NCI-H1048 (cell line): Measurements from ENCODE around the gene EYS.
"Not testable (repeated sequence)": the region's sequence is repeated elsewhere in the genome, so short reads cannot be mapped to it uniquely, and the experiment has no call there.

Experiments used
- DNase-seq: peaks from one replicate; lab custom pipeline; 2025; lab: John Stamatoyannopoulos, UW

Gene EYS

DNA sequence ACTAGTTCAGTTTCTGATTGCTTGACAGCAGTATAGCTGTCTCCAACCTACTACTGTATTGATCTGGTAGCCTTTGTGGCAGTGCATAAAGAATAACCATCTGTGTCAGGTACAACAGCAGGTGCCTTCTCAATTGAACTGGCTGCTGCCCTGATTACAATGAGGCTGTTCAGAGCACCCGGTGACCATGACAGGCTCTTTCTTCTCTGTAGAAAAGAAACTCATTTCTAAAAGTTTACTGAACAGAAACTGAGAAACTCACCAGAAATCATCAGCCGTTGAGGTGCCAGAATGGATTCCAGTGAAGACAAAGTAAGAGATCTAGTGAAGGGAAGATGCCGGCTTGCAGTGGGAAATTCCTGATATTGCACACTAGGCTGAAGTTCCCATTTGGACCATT, 1117.1 kb downstream of the EYS start:
- no peak for DNase-seq

DNA sequence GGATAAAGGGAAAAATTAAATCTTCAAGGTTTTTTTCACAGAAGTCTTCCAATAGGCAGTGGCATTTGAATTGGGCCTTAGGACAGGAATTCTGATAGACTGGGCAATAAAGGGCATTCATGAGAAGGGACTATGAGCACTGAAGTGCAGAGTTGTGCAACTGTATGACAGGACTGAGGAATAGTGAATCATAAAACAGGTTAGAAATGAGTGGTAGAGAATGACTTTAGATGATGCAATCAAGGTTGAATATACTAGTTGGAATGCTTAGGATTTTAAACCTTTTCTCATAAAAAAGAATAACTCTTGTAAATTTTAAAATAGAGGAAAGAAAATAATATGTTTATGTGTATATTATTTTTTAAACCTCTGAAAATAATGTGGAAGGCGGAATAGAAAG, 1126.7 kb downstream of the EYS start:
- DNase-seq: no peak

DNA sequence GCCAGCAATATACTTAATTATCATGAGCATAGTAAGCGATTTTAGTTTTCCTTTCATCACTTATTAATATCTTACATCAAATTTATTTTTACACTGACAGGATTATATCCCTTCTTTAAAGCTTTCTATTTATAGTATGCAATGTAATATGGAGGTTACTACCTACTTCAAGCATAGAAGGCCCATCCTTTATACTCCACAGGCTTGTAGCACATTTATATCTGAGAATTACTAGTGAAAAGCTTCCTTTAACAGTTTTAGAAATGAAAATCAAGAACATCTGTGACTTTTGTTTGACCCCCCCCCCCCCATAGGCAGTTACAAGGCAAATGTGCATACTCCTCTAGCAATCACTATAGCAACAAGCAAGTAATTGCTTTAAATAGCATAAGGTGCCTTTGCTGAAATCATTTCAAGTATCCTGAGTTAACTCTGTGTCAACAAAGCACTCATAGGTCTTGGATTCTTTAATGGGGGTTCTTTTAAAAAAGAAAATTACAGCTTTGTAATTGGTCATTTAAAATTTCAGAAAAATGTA, 1153.7 kb downstream of the EYS start:
- DNase-seq: no peak

DNA sequence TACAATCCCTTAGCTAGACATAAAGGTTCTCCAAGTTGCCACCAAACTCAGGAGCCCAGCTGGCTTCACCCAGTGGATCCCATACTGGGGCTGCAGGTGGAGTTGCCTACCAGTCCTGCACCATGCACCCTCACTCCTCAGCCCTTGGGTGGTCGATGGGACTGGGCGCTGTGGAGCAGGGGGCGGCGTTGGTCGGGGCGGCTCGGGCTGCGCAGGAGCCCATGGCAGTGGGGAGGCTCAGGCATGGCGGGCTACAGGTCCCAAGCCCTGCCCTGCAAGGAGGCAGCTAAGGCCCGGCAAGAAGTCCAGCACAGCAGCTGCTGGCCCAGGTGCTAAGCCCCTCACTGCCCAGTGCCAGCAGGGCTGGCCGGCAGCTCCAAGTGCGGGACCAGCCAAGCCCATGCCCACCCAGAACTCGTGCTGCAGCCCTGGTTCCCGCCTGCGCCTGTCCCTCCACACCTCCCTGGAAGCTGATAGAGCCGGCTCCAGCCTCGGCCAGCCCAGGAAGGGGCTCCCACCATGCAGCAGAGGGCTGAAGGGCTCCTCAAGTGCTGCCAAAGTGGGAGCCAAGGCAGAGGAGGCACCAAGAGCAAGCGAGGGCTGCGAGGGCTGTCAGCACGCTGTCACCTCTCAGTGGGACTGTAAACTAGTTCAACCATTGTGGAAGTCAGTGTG, 1159.3 kb downstream of the EYS start:
- no peak for DNase-seq

- no peak for DNase-seq
Observed at GRCh38 chr6:64539917-64540316, 1167.1 kb downstream of the EYS start.

DNA sequence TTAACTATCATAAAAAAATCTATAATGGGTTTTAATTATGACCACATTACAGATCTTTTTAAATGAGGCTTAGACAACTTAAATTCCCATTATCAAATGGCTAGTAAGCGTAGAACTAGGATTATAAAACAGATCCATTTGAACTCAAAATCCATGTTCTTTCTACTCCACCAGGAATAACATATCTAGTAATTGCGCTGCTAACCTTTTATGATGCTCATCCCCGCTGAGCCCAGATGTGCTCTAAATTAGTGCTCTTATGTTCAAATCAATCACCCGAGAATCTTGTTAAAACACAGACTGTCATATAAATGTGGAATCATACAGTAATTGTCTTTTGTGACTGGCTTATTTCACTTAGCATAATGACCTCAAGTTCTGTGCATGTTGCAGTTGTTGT, 1168.3 kb downstream of the EYS start:
- DNase-seq: no peak

- no peak for DNase-seq
Observed at GRCh38 chr6:64527899-64528298, 1179.1 kb downstream of the EYS start.

GRCh38 chr6:64522859-64523258, 1184.2 kb downstream of the EYS start:
- no peak for DNase-seq

GRCh38 chr6:64520050-64520449, 1187.0 kb downstream of the EYS start:
- DNase-seq: no peak

DNA sequence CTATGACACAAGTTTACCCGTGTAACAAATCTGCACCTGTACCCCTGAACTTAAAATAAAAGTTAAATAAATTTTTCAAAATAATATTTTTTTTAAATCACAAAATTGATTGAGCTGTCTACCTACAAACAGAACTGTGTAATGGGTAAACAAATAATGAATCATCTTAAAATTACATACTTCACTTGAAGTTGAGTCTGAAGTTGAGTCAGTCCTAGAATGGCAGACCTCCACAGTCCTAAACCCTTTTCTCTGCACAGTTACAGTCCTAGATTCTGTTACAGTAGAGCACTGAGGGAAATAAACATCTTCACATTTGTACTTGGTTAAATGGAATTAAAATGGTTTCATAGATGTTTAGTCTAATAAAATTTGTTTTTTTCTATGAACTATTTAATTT, 1190.6 kb downstream of the EYS start:
- no peak for DNase-seq

- DNase-seq: no peak
Observed at GRCh38 chr6:64507661-64508060, 1199.4 kb downstream of the EYS start.

DNA sequence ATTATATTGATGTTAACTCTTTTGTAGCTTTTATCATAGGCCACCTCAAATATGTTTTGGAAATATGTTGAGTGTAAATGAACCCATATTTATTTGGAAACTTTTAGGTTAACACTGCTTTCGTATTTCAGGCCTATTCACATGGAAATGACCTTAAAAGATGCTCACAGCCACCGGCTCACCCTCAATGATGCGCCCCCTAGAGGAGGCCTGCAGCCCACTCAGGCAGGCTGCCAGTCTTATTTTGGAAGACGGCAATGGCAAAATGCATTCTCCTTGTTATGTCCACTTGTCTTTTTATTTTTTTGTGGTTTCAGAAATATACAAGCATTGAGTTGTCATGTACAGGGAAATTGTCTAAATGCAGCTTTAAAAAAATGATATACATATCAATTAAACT, 1201.7 kb downstream of the EYS start:
- no peak for DNase-seq

- DNase-seq: no peak
Observed at GRCh38 chr6:64504503-64504902, 1202.5 kb downstream of the EYS start.

DNA sequence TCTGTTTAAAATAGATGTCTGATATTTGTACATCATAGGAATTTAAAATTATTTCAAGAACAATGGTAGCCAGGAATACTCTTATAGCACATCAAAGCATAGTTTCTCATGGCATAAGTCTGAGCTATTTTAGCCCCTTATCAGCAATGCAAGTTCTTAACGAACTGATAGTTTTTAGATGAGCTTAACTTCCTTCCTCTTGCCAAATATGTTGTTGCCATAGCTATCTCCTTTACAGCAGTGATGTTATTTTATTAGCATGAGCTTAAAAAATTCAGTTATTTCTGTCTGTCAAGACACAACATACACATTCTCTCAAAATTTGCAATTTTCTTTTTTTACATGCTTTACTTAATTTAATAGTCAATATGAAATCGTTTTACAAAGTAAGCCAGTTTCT, 1204.2 kb downstream of the EYS start:
- DNase-seq: no peak

DNA sequence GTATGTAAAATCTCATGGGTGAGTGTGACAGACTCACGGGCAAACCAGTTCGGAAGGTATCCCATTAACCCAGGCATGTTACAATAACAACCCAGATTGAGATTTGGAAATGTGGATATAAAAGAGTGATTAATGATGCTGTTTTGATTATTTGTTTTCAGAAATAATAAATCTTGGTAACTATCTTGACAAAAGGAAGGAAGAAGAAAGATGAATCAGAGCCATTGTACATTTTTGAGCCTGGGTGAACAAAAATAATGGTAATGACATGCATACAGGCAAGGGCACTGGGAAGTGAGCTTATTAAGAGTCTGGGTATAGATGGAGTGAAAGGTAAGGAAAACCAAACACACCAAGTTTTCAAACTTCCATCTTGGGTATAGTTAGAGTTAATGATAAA, 1209.4 kb downstream of the EYS start:
- DNase-seq: no peak

GRCh38 chr6:64489763-64490162, 1217.3 kb downstream of the EYS start:
- DNase-seq: no peak

- DNase-seq: no peak
Observed at GRCh38 chr6:64486578-64487351, 1220.3 kb downstream of the EYS start.

- no peak for DNase-seq
Observed at GRCh38 chr6:64483956-64484499, 1223.0 kb downstream of the EYS start.

DNA sequence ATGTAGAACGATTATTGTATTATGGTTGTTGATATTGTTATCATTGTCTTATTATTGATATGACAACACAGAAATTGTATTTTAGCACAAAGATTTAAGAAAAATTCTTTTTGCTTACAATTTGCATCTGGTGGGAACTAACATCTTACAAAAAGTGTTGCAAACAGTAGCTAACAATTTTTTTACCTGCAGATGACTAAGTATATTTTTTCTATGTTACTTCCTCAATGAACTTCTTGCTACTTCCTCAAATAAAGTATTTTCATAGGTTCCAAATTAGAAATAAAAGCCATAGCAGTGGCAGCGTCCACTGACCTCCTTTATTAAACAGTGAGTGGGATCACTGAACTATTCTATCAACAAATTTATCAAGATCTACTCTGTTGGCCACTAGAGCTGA, 1224.4 kb downstream of the EYS start:
- no peak for DNase-seq

DNA sequence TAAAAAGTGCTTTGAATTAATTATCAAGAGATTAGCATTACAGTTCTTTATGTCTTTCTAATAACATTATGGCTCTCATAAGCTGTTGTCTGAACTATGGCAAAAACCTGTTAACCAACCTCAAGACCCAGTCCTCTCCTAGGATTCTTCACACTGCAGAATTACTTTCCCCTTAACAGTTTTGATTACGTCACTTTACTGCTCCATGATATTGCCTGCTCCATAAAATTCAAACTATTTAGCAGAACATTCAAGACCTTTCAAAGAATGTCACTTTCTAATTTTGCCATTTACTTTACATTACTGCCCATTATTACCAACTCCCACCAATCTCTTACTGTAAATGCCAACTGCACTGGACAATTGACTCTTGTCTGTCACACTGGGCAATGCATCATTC, 1227.9 kb downstream of the EYS start:
- DNase-seq: no peak

DNA sequence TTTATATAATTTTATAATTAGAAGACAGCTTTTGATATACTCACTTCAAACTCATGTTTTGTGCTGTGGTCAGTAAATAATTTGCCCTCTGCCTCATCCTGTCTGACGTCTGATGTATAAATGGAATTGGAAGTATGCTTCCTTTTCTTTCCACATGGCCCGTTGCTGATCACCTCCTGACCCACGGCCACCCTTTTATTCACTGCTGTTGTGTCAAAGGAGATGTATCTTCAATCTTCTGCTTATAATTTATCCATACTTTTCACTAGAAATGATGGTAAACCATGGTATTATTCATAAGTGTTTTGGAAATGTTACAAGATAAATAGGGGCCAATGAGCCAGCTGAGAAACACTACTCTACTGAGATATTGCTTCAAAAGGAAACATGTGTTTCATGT, 1229.6 kb downstream of the EYS start:
- DNase-seq: no peak

- DNase-seq: no peak
Observed at GRCh38 chr6:64476935-64477334, 1230.1 kb downstream of the EYS start.

DNA sequence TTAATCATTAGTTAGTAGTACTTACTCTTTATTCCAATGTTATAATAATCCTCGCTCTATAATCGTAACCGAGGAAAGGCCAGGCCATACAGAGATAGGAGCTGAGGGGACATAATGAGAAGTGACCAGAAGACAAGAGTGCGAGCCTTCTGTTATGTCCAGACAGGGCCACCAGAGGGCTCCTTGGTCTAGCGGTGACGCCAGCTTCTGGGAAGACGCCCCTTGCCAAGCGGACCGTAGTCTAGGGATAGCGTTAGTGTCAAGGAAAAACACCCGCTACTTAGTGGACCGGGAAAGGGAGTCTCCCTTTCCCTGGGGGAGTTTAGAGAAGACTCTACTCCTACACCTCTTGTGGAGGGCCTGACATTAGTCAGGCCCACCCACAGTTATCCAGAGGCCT, 1237.6 kb downstream of the EYS start:
- not testable (repeated sequence) for DNase-seq
